HG03097 (cell line): ENCODE results near the gene TBC1D3B.
A peak's percentile ranks its signal among the peaks of the same experiment; 100 is the strongest.
"Not testable (repeated sequence)": the region's sequence is repeated elsewhere in the genome, so short reads cannot be mapped to it uniquely, and the experiment has no call there.

Experiments used
- ATAC-seq: cut with Tn5 transposase; IDR thresholded peaks from one replicate; pipeline ENCODE4 v1.9.1; 2021; ENCODE audit not compliant: unreplicated experiment, low FRiP score

TBC1D3B gene

DNA sequence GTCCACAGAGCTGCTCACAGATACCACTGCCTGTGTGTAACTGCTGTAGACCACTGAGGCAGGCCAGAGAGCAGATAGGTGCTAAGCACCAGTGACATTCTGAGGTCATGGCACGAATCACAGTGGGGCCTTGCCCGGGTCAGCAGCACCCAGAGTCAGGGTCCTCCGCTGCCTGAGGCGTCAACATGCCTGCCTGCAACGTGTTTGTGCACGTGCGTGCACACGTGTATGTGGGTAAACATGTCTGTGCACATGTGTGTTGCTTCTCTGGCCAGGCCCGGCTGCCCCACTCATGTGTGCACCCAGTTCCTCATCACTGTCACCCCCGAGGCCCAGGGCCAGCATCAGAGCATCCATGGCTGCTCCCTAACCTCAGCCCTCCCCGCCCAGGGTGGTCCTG, at the start of gene TBC1D3B:
Gene TBC1D3B (minus strand): TSS at position 101 of the 400 bp plus-strand sequence. CDS start 1,586 bp downstream, outside the sequence.
- ATAC-seq, result not testable (repeated sequence)

DNA sequence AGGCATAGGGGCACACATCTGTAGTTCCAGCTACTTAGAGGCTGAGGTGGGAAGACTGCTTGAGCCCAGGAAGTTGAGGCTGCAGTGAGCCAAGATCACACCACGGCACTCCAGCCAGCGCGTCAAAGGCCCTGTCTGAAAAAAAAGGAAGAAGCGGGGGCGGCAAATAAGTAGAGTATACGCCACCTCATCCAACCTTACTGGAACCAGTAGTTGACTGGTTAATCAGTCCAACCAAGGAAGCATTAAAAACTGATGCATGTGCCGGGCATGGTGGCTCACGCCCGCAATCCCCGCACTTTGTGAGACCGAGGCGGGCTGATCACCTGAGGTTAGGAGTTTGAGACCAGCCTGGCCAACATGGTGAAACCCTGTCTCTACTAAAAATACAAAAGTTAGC, 46.5 kb upstream of the TBC1D3B start:
- ATAC-seq, result not testable (repeated sequence)

DNA sequence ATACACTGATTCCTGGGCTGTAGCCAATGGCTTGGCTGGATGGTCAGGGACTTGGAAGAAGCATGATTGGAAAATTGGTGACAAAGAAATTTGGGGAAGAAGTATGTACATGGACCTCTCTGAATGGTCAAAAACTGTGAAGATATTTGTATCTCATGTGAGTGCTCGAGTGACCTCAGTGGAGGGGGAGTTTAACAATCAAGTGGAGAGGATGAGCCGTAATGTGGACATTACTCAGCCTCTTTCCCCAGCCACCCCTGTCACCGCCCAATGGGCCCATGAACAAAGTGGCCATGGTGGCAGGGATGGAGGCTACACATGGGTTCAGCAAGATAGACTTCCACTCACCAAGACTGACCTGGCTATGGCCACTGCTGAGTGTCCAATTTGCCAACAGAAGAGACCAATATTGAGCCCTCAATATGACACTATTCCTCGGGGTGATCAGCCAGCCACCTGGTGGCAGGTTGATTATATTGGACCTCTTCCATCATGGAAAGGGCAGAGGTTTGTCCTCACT, 45.2 kb upstream of the TBC1D3B start:
- ATAC-seq, result not testable (repeated sequence)

DNA sequence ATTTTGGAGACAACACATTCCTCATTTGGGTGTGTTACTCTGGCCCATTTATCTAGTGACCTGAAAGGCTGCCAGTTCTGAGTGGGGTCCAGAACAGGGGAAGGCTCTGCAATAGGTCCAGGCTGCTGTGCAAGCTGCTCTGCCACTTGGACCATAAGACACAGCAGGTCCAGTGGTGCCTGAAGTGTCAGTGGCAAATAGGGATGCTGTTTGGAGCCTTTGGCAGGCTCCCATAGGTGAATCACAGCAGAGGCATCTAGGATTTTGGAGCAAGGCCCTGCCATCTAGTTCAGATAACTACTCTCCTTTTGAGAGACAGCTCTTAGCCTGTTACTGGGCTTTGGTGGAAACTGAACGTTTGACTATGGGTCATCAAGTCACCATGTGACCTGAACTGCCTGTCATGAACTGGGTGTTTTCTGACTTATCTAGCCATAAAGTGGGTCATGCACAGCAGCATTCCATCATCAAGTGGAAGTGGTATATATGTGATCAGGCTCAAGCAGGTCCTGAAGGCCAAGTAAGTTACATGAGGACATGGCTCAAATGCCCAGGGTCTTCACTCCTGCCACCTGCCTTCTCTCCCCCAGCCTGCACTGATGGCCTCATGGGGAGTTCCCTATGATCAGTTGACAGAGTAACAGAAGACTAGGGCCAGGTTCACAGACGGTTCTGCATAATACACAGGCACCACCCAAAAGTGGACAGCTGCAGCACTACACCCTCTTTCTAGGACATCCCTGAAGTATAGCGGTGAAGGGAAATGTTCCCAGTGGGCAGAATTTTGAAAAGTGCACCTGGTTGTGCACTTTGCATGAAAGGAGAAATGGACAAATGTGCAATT, 44.5 kb upstream of the TBC1D3B start:
- ATAC-seq, result not testable (repeated sequence)

DNA sequence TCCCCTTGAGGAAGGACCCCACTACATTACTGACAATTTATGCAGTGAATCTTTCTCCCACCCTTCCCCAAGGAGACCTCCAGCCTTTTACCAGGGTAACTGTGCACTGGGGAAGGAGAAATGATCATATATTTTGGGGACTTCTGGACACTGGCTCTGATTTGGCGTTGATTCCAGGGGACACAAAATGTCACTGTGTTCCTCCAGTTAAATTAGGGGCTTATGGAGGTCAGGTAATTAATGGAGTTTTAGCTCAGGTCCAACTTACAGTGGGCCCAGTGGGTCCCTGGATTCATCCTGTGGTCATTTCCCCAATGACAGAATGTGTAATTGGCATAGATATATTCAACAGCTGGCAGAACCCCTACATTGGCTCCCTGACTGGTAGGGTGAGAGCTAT, 43.1 kb upstream of the TBC1D3B start:
- ATAC-seq, result not testable (repeated sequence)

DNA sequence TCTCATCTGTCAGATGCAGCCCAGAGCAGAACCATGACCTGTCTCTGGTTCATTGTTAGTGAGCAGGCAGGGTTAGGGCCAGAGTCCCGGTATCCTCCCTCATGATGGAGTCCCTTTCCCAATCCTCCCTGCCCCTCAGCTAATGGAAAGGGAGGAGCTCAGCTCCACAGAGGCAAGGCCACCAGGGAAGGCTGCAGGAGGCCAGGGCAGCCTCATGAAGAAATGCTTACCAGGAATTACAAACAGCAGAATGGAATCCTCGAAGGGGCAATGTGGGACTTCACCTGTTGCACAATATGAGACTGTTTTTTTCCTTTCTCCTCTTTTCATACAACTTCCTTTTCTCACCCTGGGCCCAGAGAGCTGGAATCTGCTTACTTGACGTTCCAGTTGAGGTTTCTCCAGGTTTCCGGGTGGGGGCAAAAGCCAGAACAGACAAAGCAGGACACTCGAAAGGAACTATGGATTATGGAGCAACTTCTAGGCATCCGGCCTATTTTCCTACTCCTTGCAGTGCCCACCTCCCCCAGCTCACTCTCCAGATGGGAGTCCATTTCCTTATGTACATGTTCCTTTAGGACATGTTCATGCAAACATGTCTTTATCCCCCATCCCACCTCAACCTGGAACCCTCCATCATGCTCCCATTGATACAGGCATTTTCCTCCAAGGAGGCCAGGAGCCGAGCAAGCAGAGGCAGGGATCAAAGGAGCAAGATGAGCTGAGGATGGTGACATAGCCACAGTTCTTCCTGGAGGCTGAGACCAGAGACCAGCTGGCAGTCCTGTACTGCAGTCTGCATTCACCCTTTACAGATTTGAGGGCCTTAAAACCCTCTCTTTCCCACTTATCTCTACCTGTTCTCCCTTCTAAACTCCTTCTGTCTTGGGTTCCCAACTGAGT, 39.2 kb upstream of the TBC1D3B start:
- not testable (repeated sequence) for ATAC-seq

DNA sequence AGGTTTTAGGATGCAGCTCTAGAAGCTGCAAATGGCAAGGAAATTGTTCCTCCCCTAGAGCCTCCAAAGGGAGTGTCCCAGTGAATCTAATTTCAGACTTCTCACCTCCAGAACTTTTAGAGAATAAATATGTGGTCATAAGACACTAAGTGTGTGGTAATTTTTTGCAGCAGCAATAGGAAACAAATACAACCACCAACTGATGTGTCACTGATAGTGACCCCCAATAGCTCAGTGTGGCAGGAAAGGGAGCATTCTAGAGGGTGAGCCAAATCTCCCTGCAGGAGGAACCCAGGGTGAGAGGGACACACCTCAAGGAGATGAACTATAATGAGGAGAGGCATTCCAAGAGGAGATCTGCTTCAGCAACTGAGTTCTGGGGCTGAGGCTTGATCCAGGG, 38.5 kb upstream of the TBC1D3B start:
- no peak for ATAC-seq

DNA sequence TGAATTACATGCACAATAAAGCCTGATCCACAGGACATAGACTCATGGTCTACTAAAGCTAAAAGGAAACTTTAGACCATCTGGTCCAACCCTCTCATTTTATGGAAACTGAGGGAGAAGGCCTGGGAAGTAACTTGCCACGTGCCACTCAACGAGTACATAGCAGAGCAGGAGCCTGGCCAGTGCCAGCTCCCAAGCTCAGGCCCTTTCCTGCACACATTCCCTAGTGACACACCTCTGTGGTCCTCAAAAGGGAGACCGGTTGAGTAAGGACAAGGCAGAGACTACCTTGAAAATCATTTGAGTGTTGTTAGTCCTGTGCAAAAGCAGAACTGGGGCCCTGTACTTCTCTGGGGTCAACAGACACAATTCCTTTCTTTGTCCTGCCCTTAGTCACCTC, 37.3 kb upstream of the TBC1D3B start:
- no peak for ATAC-seq

DNA sequence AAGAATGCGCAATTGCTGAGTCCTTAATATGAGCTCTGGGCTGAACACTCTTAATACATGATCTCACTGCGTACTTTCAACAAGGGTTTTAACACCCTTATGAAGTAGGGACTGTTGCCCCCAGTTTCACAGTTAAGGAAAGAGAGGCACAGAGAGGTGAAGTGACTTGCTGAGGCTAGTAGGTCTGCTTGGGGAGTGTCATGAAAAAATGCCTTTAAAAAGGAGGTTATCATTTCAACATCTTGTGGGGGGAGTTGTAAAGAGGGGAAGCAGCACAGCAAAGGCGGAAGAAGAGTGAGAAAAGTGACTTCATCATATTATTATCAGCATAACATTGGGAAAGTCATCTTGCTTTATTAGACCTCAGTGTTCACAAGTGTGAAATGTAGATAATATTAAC, 36.5 kb upstream of the TBC1D3B start:
- ATAC-seq, result no peak

DNA sequence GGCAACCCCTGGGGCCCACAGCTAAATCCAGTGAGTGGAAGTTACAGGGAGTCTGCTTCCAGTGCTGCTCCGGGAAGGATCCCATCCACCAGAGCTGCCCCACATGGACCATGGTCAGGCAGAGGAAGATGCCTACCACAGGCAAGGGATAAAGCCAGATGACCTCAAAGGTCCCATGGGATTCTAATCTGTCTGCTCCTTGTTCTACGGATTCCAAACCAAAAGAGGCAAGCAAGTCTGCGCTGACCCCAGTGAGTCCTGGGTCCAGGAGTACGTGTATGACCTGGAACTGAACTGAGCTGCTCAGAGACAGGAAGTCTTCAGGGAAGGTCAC, 35.8 kb upstream of the TBC1D3B start:
- ATAC-seq, result no peak

DNA sequence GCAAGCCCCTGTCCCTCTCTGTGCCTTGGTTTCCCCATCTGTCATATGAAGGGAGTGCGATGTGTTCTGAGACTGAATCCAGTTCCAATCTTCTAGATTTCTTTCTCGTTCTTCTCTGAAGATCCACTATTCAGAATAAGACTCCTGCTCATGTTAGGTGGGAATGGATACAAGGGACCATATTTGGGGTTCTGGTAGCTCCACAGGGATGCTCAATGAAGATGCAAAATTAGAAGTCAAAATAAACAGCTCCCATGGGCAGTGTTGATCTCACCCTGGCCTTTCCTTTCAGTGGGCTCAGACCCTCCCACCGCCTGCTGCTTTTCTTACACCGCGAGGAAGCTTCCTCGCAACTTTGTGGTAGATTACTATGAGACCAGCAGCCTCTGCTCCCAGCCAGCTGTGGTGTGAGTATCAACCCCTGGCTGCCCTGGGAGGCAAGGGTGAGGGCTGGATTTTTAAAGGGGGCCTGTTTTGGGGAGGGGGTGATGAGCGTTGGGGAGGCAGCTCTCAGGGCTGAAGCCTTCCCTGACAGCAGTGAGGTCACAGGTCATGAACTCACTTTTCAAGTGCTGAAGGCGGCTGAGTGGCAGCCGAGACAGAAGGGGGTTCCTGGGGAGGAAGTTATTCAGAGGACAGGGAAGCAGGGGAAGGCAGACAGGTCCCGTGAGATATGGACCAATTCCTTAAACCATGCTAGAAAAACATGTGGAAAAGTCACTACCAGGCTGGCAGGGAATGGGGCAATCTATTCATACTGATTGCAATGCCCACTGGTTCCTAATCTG, 35.2 kb upstream of the TBC1D3B start:
- ATAC-seq, result not testable (repeated sequence)

DNA sequence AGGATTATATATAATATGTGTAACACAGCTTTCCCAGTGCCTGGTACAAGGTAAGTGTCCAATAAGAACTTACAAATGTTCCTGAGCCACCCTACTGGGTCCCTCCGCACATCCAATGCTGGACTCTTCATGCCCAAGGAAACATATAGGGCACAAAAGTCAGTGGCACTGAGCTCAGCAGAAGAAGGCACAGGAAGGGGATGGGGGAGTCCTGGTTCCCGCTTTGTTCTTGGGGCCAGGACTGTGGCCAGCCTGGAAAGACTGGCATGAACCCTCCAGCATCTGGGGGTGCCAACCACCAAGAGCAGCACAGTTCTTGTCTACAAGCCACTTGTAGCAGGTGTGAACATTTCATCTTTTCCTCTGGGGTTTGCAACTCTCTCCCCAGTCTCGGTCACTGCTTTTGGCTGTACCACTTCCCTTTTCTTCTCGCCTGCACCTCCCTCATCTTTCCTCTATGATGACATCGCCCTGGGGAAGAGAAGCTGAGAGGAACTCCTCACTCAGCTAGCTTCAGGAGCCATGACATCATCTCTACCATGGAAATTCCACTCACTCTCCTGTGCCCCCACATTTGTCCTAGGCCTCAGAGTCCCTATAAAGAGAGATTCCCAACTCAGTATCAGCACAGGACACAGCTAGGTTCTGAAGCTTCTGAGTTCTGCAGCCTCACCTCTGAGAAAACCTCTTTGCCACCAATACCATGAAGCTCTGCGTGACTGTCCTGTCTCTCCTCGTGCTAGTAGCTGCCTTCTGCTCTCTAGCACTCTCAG, 34.2 kb upstream of the TBC1D3B start, which contains the start of gene CCL4L2:
Gene CCL4L2 (plus strand): TSS at position 625 of the 773 bp plus-strand sequence.
- peak; percentile 61 for ATAC-seq

DNA sequence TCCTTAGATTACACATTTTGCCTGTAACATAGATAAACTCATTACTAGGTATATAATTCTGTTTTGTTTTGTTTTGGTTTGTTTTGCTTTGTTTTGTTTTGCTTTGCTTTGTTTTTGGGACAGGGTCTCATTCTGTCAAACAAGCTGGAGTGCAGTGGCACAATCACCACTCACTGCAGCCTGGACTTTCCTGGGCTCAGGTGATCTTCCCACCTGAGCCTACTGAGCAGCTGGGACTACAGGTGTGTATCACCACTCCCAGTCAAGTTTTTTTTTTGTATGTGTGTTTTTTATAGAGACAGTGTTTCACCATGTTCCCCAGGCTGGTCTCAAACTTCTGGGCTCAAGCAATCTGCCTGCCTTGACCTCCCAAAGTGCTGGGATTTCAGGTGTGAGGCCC, 33.1 kb upstream of the TBC1D3B start:
- no peak for ATAC-seq

DNA sequence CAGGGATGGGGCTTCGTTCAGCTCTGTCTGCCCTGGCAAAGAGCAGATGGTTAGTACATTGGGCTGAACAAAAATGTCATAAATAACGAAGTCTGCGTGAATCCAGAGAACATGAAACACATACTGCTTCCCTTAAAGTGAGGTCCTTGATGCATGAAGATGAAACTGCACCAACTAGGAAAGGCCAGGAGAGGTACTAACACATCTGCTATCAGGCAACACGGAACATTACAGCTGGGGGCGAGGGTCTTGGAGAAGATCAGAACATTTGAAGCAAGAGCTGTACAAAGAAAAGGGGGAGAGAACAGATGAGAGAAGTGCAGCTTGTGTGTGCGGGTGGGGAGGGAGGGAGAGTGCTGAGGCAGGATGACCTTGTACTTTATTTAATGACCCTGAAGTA, 30.9 kb upstream of the TBC1D3B start:
- not testable (repeated sequence) for ATAC-seq

DNA sequence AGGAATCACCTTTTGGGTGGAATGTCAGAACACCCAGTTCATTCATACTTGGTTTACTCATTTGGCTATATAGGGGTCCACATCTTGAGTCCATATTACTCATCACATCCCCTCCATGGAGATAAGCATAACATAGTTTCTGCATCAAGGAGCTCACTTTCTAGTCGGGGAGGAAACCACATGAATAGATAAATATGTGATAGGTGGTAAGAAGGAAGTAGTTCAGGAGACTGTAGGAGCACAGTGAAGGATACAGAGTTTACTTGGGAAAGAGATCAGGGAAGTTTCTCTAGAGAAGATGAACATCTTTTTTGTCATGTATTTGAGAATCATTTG, 30.0 kb upstream of the TBC1D3B start:
- ATAC-seq, result not testable (repeated sequence)

DNA sequence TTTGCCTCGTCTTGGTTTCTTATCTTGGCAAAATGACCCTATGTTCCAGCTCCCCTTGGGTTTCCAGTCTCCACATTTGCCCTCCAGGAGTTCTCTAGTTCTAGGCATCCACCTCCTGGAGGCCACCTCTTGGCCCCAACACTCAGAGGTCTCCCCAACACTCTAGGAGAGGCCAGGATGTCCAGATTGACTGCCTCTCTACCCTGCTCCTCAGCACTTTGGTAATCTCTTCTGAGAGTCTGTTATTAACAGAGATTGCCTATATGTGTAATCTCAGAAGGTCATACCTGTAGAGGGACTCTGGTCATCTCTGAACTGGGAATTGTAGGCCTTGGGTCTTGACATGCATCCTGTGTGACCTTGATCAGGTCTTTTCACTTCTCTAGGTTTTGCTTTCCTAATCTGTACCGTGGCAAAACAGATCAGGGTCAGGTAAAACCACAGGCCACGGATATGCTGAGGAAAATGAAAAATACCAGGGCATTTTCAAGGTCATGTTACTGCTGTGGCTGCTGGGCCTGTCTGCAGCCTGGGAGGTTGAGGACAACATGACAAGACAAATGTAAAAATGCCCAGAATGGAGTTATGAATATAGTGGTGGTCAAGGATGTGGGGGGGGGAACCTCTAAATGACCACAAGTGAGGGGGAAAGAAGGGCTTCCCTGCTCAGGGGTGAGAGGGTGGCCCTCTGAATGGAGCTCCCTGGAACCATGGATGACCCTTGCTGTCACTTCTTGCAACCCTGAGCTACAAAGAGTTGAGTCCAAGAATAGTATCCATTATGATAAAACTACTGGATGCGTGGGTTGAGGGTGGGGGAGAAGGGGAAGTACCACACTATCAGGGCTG, 29.4 kb upstream of the TBC1D3B start:
- no peak for ATAC-seq

DNA sequence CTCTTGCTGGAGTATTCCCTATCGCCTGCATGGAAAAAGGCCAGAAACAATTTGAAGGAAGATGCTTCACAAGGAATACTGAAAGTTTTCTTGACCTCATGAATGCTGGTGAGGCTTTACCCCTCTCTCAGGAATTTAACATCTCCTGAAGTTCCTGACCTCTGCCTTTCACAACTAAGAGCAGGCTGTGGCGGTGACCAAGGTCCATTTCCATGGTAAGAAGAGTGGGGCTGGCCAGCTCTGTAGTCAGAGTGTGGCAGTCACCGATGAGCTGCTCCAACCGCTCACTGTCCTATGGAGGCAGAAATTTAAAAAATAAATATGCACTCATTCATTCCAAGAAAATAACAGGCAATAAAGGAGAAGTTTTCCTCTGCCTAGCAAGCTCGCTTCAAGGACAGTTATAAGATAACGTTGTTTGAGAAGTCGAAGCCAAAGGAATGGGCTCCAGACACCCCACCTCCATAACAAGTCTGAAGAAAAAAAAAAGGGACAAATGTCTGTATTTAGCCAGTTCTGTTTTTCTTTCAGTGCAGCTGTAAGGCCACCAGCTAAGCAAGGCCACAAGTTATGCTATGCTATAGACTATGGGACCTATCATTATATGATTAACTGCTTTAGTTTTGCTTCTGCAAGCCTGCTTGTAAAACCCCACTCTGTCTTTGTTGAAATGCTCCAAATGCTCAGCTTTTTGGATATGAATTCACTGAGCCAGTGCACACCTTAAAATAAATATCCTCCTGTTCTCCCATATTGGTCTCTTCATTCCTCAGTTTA, 28.5 kb upstream of the TBC1D3B start:
- no peak for ATAC-seq

DNA sequence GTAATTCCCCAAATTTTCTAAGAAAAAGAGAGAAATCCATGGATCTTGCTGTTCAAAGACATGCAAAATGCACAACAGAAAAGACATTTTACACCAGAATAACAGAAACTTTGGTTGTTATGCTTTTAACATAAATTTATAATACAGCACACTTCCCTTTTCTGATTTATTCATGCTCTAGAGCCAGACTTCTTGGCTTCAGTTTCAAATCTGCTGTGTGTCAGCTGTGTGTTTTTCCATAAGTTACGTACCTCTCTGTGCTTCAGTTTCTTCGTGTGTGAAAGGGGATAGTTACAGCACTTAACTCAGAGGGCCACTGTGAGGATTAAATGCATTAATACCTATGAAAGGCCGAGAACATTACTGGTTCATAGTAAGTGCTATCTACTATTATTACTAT, 26.9 kb upstream of the TBC1D3B start:
- no peak for ATAC-seq
